IPS-20b (cell line): ENCODE results near the gene IGSF22.
A peak's percentile ranks its signal among the peaks of the same experiment; 100 is the strongest.

Source experiments
- H3K27ac ChIP-seq: one replicate; pipeline ENCODE4 v1.5.1; 2013; ENCODE audit warnings: low read length
- H3K27me3 ChIP-seq: 2 replicates; pipeline ENCODE4 v1.6.1; 2013; ENCODE audit warnings: mild to moderate bottlenecking, low read length, inconsistent platforms; ENCODE audit not compliant: insufficient read depth
- H3K36me3 ChIP-seq: 2 replicates; pipeline ENCODE4 v1.6.1; 2013; ENCODE audit warnings: low read depth, mild to moderate bottlenecking, inconsistent platforms, low read length, moderate library complexity; ENCODE audit not compliant: insufficient read depth
- H3K4me1 ChIP-seq: 2 replicates; pipeline ENCODE4 v1.6.1; 2013; ENCODE audit warnings: mild to moderate bottlenecking, control low read depth, inconsistent platforms, low read length, moderate library complexity; ENCODE audit not compliant: insufficient read depth
- H3K4me3 ChIP-seq: 2 replicates; pipeline ENCODE4 v1.5.1; 2013; ENCODE audit warnings: mild to moderate bottlenecking, low read length, inconsistent platforms
- H3K9ac ChIP-seq: 2 replicates; pipeline ENCODE4 v1.6.1; 2013; ENCODE audit warnings: low read depth, mild to moderate bottlenecking, inconsistent platforms, low read length, moderate library complexity
- H3K9me3 ChIP-seq: 2 replicates; pipeline ENCODE4 v1.6.1; 2013; ENCODE audit warnings: mild to moderate bottlenecking, low read depth, low read length, inconsistent platforms; ENCODE audit not compliant: insufficient read depth

The IGSF22 gene

GRCh38 chr11:18723991-18724390, 2.0 kb downstream of the IGSF22 start:
- H3K9me3 ChIP-seq = no peaks in the 10 kb centered on the region
- peaks cover 6% of the 10 kb centered on the region for H3K4me1 ChIP-seq
- H3K9ac ChIP-seq = no peak overlapping the region
- H3K36me3 ChIP-seq = no peaks in the 10 kb centered on the region
- no peak overlapping the region for H3K27ac ChIP-seq
- H3K27me3 ChIP-seq = peaks cover 16% of the 10 kb centered on the region; the same call in 1 of the 2 replicates
- no peak overlapping the region for H3K4me3 ChIP-seq

DNA sequence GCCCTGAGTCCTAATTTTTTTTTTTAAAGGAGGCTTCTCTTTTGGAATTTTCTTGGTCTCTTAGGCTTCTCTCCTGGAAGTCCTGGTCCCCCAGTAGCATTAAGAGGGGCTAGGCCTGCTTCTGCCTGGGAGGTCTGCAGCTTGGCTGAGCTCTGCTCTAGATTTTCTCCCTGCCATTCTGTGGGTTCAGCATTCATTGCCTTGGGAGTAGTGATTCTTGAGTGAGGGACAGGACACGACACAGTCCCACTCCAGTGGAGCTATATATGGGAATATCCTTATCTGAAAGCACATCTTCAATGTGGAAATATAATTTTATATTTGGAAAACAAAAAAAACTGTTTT, 3.7 kb downstream of the IGSF22 start:
- Histone ChIP-seq H3K4me1 (peaks cover 6% of the 10 kb centered on the region), H3K27ac (no peak overlapping the region), H3K9ac (no peak overlapping the region; the same call in 1 of the 2 replicates)

GRCh38 chr11:18721561-18722292, 4.3 kb downstream of the IGSF22 start:
- no peak overlapping the region for H3K27ac ChIP-seq
- H3K36me3 ChIP-seq = no peaks in the 10 kb centered on the region
- H3K9ac ChIP-seq = peak overlapping the region; percentile 55; the same call in 1 of the 2 replicates
- peak overlapping the region; percentile 74 for H3K4me3 ChIP-seq
- peaks cover 32% of the 10 kb centered on the region; the same call in 1 of the 2 replicates for H3K27me3 ChIP-seq
- no peaks in the 10 kb centered on the region for H3K9me3 ChIP-seq
- peaks cover 6% of the 10 kb centered on the region for H3K4me1 ChIP-seq

More for the DNA sequence above, 3.7 kb downstream of the IGSF22 start:
- no peaks in the 10 kb centered on the region for H3K36me3 ChIP-seq
- H3K9me3 ChIP-seq = no peaks in the 10 kb centered on the region
- H3K27me3 ChIP-seq = peaks cover 28% of the 10 kb centered on the region; the same call in 1 of the 2 replicates
- H3K4me3 ChIP-seq = peak overlapping the region; percentile 74; the same call in 1 of the 2 replicates

DNA sequence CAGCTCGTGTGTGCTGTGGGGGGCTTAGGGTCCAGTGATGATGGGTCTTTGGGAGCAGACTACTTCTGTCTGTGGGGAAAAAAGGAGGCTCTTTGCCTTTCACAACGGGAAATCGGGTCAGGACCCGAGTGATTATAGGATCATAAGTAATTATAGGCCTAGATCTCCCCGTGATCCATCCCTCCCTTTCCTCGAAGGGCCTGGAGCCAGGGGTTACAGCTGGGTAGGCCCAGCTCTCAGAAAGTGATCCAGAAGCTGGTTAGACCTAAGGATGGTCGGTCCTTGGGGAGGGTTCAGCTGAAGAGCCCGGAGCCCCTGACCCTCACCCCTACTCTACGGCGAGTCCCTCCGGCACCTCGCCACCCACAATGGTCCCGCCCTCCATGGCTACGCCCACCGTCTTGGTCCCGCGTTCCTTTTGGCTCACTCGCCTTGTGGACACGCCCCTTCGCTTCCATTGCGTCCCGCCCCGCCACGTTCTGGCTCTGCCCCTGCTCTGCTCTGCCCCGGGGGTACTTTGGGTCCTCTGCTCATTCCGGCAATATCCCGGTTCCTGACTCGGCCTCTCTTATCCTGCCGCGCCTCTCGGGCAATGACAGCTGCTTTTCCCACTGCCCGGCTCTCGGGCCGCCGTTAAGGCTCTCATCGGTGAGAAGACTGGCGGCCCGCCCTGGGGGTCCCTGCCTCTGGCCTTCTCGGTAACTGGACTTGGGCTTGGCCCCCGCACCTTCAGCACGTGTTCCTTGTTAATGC, 5.0 kb downstream of the IGSF22 start:
- H3K4me3 ChIP-seq = peak overlapping the region; percentile 74
- H3K27ac ChIP-seq = no peak overlapping the region
- H3K9me3 ChIP-seq = no peaks in the 10 kb centered on the region
- peaks cover 2% of the 10 kb centered on the region; the same call in 1 of the 2 replicates for H3K4me1 ChIP-seq
- peaks cover 39% of the 10 kb centered on the region; the same call in 1 of the 2 replicates for H3K27me3 ChIP-seq
- H3K9ac ChIP-seq = peak overlapping the region; percentile 55; the same call in 1 of the 2 replicates
- H3K36me3 ChIP-seq = no peaks in the 10 kb centered on the region

GRCh38 chr11:18720091-18720807, 5.7 kb downstream of the IGSF22 start:
- Histone ChIP-seq H3K27ac (no peak overlapping the region), H3K36me3 (no peaks in the 10 kb centered on the region), H3K4me1 (no peaks in the 10 kb centered on the region), H3K9me3 (no peaks in the 10 kb centered on the region), H3K27me3 (peaks cover 41% of the 10 kb centered on the region; the same call in 1 of the 2 replicates), H3K9ac (peak overlapping the region; percentile 55; the same call in 1 of the 2 replicates), H3K4me3 (peak overlapping the region; percentile 74; the same call in 1 of the 2 replicates)

GRCh38 chr11:18715476-18715875, 10.5 kb downstream of the IGSF22 start:
- Histone ChIP-seq H3K9me3 (no peaks in the 10 kb centered on the region), H3K9ac (no peak overlapping the region), H3K36me3 (no peaks in the 10 kb centered on the region), H3K4me3 (no peak overlapping the region), H3K4me1 (no peaks in the 10 kb centered on the region), H3K27ac (no peak overlapping the region), H3K27me3 (peaks cover 48% of the 10 kb centered on the region; the same call in 1 of the 2 replicates)

- no peaks in the 10 kb centered on the region for H3K4me1 ChIP-seq
- H3K4me3 ChIP-seq = no peak overlapping the region
- H3K36me3 ChIP-seq = no peaks in the 10 kb centered on the region
- no peak overlapping the region for H3K27ac ChIP-seq
- peaks cover 52% of the 10 kb centered on the region; the same call in 1 of the 2 replicates for H3K27me3 ChIP-seq
- H3K9me3 ChIP-seq = no peaks in the 10 kb centered on the region
- no peak overlapping the region for H3K9ac ChIP-seq
These were observed 11.6 kb downstream of the IGSF22 start for GRCh38 chr11:18714443-18714780.

- Histone ChIP-seq H3K4me1 (no peaks in the 10 kb centered on the region), H3K4me3 (no peak overlapping the region), H3K9me3 (no peaks in the 10 kb centered on the region), H3K36me3 (no peaks in the 10 kb centered on the region), H3K27me3 (peaks cover 57% of the 10 kb centered on the region; the same call in 1 of the 2 replicates), H3K9ac (no peak overlapping the region), H3K27ac (no peak overlapping the region)
These were observed 12.1 kb downstream of the IGSF22 start for GRCh38 chr11:18713646-18714442.

DNA sequence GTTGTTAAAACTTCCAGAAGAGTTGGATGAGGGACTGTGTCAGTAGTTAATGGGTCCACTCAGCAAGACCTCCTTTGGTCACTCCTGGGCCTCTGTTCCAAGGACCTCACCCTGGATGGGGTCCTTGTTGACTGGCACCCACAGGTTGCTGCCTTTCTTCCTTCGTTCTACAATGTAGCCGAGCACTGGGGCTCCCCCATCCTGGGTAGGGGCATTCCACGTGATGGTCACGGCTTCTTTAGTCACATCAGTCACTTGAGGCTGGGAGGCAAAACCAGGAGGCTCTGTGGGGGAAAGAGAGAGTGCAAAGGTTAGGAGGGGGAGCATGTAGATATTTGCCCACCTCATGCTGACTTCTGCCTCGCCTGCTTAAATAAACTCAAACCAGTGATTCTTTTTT, 15.4 kb downstream of the IGSF22 start:
- Histone ChIP-seq H3K27ac (no peak overlapping the region), H3K4me1 (no peaks in the 10 kb centered on the region), H3K9ac (no peak overlapping the region), H3K9me3 (no peaks in the 10 kb centered on the region), H3K27me3 (peaks cover 53% of the 10 kb centered on the region), H3K4me3 (no peak overlapping the region), H3K36me3 (no peaks in the 10 kb centered on the region)

DNA sequence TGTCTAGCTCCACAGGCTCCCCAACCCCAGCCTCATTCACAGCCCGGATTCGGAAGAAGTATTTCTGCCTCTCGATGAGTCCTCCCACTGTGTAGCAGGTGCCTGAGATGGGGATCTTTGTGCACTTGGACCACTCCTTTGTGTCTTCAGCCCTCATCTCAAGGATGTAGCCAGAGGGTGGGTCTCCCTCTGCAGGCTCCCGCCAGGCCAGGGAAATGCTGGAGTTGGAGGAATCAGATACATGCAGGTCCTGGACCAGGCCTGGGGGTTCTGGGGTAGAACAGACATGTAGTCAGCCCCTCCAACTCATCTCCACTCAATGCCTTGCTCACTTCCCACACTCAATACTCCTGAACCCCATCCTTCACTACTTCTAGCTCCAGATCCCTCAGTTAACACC, 16.6 kb downstream of the IGSF22 start:
- Histone ChIP-seq H3K9ac (no peak overlapping the region), H3K4me1 (no peaks in the 10 kb centered on the region), H3K27ac (no peak overlapping the region), H3K27me3 (peaks cover 55% of the 10 kb centered on the region), H3K4me3 (no peak overlapping the region), H3K9me3 (no peaks in the 10 kb centered on the region), H3K36me3 (no peaks in the 10 kb centered on the region)

DNA sequence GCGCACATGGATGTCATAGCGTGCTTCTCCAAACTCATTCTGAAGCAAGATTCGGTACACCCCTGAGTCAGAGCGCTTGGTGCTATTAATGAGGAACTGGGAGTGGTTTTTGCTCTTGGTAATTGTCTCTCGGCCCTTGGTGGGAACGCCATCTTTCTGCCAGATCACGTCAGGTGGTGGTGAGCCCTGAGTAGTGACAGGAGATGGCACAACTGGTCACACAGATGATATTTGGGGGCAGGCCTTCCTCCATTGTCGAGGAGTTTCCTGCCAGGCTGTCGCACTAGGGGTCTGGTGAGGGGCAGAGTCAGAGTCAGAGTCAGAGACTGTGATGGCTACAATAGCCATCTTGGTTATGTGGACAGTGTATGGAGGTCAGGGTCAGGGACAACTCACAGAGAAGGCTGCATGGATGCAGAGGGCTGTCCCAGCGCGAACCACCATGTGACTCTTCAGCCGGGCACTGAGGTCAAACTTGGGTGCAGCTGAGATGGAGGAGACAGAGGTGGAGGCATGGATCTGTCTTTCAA, 18.1 kb downstream of the IGSF22 start:
- Histone ChIP-seq H3K4me3 (no peak overlapping the region), H3K9ac (no peak overlapping the region), H3K9me3 (no peaks in the 10 kb centered on the region), H3K36me3 (no peaks in the 10 kb centered on the region), H3K27me3 (peaks cover 62% of the 10 kb centered on the region), H3K4me1 (no peaks in the 10 kb centered on the region), H3K27ac (no peak overlapping the region)
